GM12873 (cell line): Measurements from ENCODE around the gene WDR20.

ENCODE experiments used
- TF ChIP-seq, protein P1 (sequence below): IDR thresholded peaks from 2 replicates; pipeline ENCODE4 v1.5.1; 2012; ENCODE audit warnings: low read depth, mild to moderate bottlenecking, moderate library complexity, low read length, control low read depth; ENCODE audit not compliant: insufficient read depth; ENCODE audit errors: missing control alignments

Gene WDR20

DNA sequence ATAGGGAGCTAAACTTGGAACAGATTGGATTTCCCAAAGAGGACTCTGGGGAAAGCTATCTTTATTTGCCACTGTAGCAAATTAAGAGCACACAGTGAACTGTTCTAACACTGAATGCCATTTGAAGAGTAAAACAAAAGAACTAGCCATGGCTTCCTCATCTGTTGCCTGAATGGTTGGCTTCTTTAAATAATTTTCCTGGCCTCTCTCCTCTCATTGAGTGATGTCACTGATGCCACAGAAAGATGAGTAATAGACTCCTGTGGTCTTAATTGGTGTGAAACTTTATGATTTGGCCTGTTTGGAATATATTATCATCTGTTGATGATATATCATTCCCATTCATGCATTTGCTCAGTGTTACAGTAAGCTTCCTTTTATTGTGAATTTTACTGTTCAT lies 42.5 kb downstream of the WDR20 start:
- TF ChIP-seq, protein P1, sequence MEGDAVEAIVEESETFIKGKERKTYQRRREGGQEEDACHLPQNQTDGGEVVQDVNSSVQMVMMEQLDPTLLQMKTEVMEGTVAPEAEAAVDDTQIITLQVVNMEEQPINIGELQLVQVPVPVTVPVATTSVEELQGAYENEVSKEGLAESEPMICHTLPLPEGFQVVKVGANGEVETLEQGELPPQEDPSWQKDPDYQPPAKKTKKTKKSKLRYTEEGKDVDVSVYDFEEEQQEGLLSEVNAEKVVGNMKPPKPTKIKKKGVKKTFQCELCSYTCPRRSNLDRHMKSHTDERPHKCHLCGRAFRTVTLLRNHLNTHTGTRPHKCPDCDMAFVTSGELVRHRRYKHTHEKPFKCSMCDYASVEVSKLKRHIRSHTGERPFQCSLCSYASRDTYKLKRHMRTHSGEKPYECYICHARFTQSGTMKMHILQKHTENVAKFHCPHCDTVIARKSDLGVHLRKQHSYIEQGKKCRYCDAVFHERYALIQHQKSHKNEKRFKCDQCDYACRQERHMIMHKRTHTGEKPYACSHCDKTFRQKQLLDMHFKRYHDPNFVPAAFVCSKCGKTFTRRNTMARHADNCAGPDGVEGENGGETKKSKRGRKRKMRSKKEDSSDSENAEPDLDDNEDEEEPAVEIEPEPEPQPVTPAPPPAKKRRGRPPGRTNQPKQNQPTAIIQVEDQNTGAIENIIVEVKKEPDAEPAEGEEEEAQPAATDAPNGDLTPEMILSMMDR = no peak

DNA sequence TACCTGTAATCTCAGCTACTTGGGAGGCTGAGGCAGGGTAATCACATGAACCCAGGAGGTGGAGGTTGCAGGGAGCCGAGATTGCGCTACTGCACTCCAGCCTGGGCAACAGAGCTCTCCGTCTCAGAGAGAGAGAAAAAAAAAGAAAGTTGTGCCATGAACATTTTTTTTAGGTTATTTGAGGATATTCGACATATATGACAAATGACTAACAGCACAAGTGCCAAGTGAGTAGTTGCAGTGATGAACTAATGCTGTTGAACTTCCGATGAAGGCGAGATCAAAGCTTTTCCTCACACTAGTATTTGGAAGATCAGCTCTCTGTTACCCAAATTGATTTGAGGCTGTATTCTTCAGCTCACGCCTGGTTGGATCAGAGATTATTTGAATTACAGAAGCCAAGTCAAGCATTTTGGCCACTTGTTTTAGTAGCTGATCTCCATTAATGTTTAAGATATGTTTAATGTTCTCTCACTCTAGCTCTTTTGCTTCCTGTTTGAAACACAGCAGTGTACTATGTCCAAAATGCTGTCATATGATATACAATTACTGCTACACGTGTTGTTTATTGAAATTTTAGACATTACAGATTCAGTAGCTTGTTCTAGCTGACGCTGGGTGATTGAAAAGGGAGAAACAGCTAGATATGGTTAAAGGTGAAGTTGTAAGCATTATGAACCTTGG lies 43.4 kb downstream of the WDR20 start:
- TF ChIP-seq, protein P1 = no peak

DNA sequence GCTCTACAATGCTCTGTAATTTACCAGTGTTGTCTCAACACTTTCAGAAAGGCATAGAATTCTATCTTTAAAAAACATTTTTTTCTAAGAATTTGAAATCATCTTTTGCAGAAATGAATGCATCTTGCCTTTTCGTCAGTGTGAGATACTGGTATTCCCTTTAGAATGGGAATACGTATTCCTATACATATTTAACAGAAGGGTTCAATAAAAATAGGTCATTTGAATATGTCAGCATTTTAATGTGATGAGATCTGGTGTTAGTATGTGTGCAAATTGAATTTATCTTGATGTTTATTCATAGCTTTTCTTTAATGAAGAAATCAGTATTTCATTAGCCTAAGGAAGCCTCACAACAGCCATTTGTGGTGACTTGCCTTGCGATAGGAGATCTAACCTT lies 44.2 kb downstream of the WDR20 start:
- TF ChIP-seq, protein P1 = no peak

DNA sequence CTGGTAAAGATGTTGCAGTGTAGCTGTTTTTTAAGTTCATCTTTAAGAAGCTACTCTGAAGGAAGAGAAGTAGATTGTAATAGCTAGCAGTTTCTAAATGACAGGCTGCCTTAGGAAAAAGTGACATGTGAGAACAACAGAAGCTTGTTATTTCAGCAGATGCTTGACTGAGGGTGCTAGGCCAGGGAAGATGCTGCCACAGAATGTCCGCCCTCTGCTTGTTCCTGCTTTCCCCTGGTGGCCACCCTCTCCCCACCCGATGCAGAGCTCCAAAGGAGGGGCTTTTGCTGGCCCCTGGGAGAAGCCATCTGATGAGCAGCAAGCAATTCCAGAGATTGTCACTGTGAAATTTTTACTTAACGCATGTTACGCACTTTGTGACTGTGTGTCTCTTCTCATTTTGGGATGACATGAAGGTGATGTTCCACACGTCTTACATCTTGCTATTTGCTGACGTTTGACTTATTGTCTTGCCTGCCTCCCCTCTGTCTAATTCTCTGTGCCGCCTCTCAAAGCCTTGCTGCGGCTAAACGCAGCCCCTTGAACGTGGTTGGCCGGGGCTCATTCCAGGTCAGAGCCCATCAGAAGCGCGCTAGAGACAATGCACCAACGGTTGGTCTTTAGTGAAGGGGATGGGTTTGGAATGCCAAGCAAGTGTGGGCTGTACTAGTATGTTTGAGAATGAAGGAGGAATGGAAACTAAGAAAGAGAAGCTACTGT lies 44.8 kb downstream of the WDR20 start:
- TF ChIP-seq, protein P1 = no peak

DNA sequence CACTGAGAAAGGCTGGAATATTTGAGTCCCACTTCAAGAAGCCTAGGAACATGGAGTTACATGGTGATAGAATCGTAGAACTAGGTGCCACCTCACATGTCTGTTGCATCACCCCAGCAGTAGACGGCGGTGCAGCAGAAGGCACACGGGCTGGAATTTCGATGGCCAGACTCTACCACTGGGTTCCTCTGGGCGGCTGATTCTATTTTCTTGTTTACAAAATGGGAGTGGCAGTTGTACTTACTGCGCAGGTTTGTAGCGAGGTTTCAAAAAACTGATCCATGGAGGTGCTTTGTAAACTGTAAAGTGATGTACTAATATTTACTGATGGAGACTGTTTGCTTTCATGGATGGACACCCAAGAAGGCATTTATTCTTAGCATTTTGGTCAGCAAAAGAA lies 45.7 kb downstream of the WDR20 start:
- TF ChIP-seq, protein P1 = no peak

DNA sequence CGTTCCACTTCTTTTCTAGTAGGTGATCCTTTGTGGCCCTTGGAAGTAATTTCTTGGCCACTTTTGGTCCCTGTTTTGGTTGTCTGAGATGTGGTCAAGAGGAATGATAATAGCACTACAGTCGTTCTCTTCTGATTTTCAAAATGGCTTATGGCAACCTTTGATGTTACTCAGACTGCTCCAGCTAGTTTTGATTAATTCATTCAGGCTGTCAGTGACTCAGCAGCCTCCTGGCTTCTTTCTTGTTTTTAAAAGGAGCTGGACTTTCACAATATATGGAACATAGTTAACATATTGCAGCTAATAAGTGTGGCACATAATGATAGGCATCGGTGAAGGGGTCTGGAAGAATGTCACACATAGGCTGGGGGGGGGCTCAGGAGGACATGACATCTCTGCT lies 47.3 kb downstream of the WDR20 start:
- TF ChIP-seq, protein P1 = no peak

DNA sequence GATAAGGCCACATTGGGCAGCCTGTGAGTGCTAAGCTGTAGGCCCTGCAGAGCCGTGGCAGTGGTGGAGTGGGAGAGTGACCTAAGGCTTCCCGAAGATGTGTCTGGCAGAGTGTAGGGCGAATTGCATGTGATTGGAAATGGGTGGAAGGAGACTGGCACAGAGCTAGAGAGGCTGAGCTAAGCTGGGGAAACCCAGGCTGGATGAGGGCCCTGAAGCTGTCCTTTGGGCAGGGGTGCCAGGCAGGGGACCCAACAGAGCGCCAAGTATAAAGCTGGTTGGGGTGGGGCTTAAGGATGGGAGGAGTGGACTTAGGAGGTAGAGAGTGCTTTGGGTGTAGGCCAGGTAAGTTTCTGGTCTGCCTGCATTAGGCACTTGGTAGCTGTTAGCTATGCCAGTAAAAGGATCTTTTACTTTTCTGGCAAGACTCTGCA lies 47.9 kb downstream of the WDR20 start:
- TF ChIP-seq, protein P1 = no peak
